Ishikawa (cell line): ENCODE data around the gene GLP1R.

Experiments
- CEBPB ChIP-seq: IDR thresholded peaks from 2 replicates; pipeline ENCODE4 v1.6.1; 2012
- CREB1 ChIP-seq: IDR thresholded peaks from 2 replicates; pipeline ENCODE4 v1.6.1; 2012; ENCODE audit warnings: low read depth
- EGR1 ChIP-seq: IDR thresholded peaks from 2 replicates; pipeline ENCODE4 v1.6.1; 2012
- EP300 ChIP-seq: IDR thresholded peaks from 2 replicates; pipeline ENCODE4 v1.6.1; 2012; ENCODE audit warnings: borderline replicate concordance
- FOXM1 ChIP-seq: IDR thresholded peaks from 2 replicates; pipeline ENCODE4 v1.6.1; 2012; ENCODE audit warnings: low read depth, borderline replicate concordance
- NFIC ChIP-seq: IDR thresholded peaks from 2 replicates; pipeline ENCODE4 v1.6.1; 2012
- RAD21 ChIP-seq: IDR thresholded peaks from 2 replicates; pipeline ENCODE4 v1.6.1; 2012; ENCODE audit warnings: low read depth
- TAF1 ChIP-seq: IDR thresholded peaks from 2 replicates; pipeline ENCODE4 v1.6.1; 2012; ENCODE audit warnings: low read depth, mild to moderate bottlenecking
- TCF12 ChIP-seq: IDR thresholded peaks from 2 replicates; pipeline ENCODE4 v1.6.1; 2012; ENCODE audit warnings: low read depth
- TEAD4 ChIP-seq: IDR thresholded peaks from 2 replicates; pipeline ENCODE4 v1.6.1; 2012
- ZBTB7A ChIP-seq: IDR thresholded peaks from 2 replicates; pipeline ENCODE4 v1.6.1; 2012; ENCODE audit warnings: low read depth
- TF ChIP-seq, protein P1 (sequence below): IDR thresholded peaks from 2 replicates; pipeline ENCODE4 v1.6.1; 2012; ENCODE audit warnings: low read depth, mild to moderate bottlenecking
- TF ChIP-seq, protein P2 (sequence below): IDR thresholded peaks from 2 replicates; pipeline ENCODE4 v1.6.1; 2012
- TF ChIP-seq, protein P3 (sequence below): IDR thresholded peaks from 2 replicates; pipeline ENCODE4 v1.6.1; 2012

DNA sequence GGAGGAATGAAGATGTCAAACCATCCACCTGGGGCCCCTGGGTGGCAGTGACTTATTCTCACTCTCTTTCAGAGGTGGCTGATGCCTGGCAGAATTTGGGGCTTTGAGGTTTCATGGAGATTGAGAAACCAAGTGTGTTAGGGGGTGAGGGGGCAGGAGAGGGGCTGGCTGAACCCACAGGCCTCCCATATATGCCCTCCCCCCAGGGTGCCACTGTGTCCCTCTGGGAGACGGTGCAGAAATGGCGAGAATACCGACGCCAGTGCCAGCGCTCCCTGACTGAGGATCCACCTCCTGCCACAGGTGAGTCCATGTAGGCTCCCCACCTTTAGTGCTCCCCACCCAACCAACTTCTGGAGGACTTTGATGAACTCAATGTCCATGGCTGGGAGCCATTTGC, 7.6 kb downstream of the GLP1R start:
- TF ChIP-seq, protein P1, sequence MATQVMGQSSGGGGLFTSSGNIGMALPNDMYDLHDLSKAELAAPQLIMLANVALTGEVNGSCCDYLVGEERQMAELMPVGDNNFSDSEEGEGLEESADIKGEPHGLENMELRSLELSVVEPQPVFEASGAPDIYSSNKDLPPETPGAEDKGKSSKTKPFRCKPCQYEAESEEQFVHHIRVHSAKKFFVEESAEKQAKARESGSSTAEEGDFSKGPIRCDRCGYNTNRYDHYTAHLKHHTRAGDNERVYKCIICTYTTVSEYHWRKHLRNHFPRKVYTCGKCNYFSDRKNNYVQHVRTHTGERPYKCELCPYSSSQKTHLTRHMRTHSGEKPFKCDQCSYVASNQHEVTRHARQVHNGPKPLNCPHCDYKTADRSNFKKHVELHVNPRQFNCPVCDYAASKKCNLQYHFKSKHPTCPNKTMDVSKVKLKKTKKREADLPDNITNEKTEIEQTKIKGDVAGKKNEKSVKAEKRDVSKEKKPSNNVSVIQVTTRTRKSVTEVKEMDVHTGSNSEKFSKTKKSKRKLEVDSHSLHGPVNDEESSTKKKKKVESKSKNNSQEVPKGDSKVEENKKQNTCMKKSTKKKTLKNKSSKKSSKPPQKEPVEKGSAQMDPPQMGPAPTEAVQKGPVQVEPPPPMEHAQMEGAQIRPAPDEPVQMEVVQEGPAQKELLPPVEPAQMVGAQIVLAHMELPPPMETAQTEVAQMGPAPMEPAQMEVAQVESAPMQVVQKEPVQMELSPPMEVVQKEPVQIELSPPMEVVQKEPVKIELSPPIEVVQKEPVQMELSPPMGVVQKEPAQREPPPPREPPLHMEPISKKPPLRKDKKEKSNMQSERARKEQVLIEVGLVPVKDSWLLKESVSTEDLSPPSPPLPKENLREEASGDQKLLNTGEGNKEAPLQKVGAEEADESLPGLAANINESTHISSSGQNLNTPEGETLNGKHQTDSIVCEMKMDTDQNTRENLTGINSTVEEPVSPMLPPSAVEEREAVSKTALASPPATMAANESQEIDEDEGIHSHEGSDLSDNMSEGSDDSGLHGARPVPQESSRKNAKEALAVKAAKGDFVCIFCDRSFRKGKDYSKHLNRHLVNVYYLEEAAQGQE, result no peak
- TF ChIP-seq FOXM1 (no peak), RAD21 (no peak), EP300 (no peak), TAF1 (no peak), CREB1 (no peak), EGR1 (no peak), NFIC (no peak), ZBTB7A (no peak), CEBPB (no peak), TEAD4 (no peak), TCF12 (no peak)
- TF ChIP-seq, protein P2, sequence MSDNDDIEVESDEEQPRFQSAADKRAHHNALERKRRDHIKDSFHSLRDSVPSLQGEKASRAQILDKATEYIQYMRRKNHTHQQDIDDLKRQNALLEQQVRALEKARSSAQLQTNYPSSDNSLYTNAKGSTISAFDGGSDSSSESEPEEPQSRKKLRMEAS, result no peak
- TF ChIP-seq, protein P3, sequence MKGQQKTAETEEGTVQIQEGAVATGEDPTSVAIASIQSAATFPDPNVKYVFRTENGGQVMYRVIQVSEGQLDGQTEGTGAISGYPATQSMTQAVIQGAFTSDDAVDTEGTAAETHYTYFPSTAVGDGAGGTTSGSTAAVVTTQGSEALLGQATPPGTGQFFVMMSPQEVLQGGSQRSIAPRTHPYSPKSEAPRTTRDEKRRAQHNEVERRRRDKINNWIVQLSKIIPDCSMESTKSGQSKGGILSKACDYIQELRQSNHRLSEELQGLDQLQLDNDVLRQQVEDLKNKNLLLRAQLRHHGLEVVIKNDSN, result no peak
